DMS53 (cell line): ENCODE data around the gene THSD4.
A peak's percentile ranks its signal among the peaks of the same experiment; 100 is the strongest.
"Not testable (repeated sequence)": the region's sequence is repeated elsewhere in the genome, so short reads cannot be mapped to it uniquely, and the experiment has no call there.

Experiments
- DNase-seq: peaks from one replicate; lab custom pipeline; 2025; lab: John Stamatoyannopoulos, UW

THSD4 gene

DNA sequence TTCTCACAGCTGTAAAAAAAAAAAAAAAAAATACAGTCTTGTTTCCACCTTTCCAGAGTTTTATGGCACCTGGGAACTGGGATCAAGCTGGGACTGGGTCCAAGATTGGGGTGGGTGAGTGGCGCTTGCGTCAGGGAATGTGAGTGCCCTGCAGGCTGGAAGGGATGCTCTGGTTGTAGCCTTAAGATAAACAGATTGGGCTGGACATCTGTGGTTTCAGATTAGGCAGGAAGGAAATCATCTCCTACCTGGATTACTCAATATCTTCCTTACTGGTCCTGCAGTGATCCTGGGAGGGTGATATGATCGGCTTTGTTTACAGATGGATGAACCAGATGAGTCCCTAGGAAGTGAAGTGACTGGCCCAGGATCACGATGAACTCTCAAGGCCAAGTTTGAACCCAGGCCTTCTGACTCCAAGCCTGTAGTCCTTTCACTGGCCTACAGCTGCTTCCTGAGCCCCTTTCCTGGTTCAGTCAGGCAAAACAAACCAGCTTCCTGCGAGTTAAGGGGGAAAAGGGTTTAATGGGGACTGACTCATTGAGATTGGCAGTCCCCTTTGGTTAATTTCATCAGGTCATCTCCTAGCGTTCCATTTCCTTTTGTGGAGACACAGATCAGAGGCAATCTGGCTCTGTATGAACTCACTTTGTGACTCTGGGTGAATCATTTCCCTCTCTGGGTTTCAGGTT lies 179.8 kb downstream of the THSD4 start:
- peak; percentile 9 for DNase-seq

DNA sequence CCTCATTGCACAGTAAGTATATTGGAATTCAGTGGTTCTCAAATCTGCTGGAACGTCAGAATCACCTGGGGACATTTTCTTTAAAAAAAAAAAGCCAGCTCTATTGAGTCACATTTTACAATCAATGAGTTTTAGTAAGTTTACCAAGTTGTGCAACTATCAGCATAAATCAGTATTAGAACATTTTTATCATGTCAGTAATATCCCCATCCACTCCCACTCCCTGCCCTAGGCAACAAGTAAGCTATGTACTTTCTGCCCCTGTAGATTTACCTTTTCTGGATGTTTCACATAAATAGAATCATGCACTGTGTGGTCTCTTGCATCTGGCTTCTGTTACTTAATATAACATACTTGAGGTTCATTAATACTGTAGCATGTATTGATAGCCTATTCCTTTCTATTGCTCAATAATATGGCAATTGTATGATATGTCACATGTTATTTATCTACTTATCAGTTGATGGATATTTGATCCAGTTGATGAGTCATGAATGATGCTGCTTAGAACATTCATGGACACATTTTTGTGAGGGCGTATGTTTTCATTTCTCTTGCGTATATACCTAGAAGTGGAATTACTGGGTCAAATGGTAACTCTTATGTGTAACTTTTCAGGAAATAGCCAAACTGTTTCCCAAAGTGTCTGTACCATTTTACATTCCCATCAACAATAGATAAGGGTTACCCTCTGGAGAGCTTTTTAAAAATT lies 180.5 kb downstream of the THSD4 start:
- no peak for DNase-seq

DNA sequence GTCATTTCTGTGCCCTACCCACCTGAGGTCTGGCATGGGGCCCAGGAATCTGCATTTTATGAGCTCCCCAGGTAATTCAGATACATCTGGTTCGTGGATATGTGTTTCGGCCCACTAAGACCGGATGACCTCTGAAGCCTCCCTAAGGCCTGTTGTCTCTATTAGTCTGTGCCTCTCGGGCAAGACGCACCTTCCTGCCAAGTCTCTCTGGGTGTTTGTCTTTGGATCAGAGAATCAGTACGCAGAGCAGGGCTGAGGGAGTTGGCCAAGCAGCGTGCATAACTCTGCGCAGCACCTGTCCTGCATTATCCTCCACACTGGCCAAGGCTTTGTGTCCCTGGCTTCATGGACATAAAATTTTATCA lies 181.0 kb downstream of the THSD4 start:
- no peak for DNase-seq

DNA sequence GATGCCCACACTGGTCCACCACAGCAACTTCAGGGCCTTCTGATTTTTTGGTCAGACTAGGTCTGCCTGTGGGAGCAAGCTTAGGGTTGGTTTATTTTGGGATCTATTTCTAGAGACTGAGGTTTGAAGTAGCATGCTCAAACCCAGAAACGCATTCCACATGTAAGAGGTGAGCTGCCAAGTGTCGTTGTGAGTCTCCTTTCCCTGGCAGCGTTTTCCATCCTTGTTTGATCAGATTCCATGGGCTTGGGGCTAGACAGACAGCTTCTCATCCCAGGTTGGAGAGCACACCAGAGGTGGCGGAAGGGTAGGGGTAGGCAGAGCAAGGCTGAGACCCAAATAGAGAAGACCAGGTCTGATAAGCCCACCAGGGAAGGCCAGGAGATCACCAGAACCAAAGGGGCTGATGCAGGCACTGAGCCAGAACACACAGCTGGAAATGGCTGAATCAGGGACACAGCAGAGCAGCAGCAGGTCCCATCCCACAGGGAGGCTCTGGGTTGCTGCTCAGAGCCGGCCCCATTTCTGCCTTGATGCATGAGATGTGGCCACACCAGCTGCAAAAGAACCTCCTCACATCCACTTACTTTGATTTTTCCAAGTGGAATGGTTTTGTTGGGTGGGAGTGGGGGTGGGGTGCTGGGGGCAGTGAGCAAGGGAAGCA lies 186.8 kb downstream of the THSD4 start:
- no peak for DNase-seq

- DNase-seq: no peak
Observed at GRCh38 chr15:71302861-71303410, 187.7 kb downstream of the THSD4 start.

DNA sequence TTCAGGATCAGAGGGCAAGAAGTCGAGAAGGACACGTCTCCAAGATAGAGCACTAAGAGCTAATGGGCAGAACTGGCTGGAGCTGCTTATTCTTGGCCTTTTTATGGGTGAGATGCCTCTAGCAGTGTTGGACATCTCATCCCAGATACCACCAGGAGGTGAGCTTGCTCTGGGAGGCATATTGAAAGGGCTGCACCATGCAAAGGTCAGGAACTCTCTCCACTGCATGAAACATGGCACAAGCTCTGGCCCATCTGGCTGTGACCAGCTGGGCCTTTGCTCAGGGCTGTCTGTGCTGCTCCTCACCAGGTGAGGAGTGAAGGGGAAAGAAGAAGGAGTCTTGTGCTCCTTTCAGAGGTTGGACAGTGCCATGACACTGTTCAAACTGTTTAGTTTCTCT lies 188.7 kb downstream of the THSD4 start:
- no peak for DNase-seq

- DNase-seq: no peak
Observed at GRCh38 chr15:71304681-71305080, 189.4 kb downstream of the THSD4 start.

GRCh38 chr15:71306538-71306937 lies 191.3 kb downstream of the THSD4 start:
- DNase-seq: no peak

DNA sequence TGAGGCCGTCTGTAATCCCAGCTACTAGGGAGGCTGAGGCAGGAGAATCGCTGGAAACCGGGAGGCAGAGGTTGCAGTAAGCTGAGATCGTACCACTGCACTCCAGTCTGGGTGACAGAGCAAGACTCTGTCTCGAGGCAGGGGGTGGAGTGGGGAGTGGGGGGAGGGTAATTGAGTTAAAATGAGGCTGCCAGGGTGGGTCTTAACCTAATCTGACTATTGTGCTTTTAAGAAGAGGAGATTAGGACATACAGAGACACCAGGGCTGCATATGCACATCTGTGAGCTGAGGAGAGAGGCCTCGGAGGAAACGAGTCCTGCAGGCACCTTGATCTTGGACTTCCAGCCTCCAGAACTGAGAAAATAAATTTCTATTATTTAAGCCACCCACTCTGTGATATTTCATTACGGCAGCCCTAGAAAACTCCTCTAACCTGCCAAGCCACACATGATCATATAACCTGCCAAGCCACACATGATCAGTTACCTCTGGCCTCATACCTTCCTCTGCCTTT lies 197.0 kb downstream of the THSD4 start:
- DNase-seq: no peak

GRCh38 chr15:71312731-71313460 lies 197.6 kb downstream of the THSD4 start:
- no peak for DNase-seq

DNA sequence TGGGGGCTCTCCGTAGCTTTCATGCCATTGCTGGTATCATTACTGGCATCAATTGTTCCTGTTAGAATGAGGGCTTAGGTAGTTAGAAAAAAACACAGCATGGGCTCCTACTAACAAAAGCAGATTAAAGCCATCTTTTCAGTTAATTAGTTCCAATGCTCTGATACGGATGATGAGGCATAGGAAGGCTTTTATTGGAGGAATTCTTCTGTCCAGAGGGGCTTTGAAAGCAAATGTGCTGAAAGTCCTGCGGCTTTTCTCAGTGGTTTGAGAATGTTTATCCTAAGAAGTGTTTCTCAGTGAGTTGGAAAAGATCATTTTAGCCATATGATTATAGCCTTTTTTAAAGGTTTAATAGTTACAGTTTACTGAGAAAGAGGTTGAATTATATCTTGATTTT lies 198.5 kb downstream of the THSD4 start:
- DNase-seq: no peak

DNA sequence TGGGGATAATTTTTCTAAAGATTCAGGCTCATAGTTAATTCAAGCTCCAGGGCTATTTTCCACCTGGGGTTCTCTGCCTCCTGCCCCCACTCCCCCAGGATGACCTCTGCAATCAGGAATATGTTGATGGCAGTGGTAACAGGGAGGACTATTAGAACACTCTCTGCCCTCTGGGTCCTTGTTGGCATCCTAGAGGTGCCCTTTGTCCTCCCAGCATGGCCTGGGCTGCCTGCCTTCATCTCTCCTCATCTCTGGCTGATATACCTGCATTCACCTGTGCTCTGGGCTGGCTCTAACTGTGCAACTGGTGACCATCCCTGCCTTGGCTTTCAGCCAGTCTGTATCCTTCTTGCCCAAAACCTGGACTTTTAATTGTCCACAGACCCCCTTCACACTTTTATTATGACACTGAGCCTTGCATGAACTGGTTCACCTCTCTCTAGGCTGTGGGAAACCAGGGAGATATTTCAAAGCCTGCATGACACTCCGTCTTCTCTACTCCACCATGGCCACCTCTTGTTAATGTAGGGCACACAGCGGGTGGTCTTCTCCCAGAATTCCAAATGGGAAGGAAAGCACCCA lies 199.8 kb downstream of the THSD4 start:
- no peak for DNase-seq

DNA sequence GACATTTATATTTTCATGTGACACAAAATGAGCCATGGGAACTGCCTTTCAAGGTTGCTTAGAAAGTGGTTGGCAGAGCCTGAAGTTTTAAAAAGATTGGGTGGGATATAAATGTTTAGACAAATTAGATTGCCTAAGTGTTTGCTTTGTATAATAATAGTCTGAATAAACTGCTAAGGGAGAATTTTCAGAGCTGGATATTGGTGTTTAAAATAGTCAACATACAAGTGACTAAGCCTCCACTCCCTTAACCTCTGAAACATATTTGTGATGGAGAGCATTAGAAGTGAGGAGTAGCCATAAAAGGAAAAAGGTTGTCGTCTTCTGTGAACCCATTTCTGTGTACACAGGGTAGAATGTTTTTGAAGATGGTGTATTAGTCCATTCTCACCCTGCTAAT lies 201.6 kb downstream of the THSD4 start:
- no peak for DNase-seq

DNA sequence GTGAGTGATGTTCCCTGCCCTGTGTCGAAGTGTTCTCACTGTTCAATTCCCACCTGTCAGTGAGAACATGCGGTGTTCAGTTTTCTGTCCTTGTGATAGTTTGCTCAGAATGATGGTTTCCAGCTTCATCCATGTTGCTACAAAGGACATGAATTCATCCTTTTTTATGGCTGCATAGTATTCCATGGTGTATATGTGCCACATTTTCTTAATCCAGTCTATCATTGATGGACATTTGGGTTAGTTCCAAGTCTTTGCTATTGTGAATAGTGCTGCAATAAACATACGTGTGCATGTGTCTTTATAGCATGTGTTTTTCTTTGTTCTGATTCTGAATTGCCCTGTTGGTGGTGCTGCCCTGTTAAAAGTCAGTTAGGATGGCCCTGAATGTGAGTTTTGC lies 204.2 kb downstream of the THSD4 start:
- DNase-seq: not testable (repeated sequence)

DNA sequence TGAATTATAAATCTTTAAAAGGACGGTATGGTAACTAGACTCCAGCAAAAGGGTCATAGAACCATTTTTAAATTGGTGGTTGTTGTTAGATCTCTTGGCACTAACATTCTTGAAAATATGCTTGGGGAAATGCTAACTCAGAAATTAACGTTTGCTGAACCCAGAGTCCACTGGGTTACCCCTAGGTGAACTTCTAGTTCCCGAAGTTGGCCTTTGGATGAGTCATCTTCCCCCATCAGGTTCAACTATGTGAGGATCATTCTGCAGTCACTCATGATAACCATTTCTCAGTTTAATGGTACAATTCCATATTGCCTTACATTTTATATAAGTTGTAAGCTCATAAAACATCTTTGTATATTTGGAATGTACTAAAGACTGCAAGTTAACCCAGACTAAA lies 204.7 kb downstream of the THSD4 start:
- no peak for DNase-seq

- DNase-seq: no peak
Observed at GRCh38 chr15:71323082-71323481, 207.8 kb downstream of the THSD4 start.

DNA sequence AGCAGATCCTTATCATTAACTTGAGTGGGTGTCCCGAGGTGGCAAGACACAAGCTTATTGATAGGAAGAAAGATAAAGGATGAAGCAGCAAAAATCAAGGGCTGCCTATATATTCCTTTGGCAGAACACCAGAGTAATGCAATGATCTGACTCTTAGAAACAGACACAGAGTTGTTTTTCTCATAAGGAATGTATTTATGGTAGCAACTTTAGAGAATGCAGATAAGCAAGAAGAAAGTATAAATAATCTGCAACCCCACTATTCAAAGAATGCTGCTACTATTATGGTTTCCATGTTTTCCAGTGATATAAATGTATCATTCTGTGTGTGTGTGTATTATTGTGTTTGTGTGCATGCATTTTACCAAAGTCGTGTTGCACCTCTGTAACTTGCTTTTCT lies 208.3 kb downstream of the THSD4 start:
- DNase-seq: no peak

DNA sequence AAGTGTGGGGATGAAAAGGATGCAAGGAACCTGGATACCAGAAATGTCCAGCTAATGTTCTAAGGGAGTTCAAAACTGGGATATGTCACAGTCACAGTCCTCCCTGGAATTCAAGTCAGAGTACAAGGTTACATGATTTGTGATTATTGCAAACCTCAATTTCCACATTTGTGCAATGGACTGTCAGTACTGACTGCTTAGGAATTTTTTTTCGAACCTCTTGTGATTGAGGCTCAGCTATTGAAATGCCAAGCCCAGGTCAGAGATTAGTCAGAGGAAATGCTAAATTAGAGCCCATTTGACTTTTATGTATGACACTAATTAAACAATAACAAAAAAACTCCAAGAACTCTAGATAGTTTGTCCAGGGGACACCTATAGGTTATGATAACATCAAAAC lies 210.2 kb downstream of the THSD4 start:
- DNase-seq: no peak

DNA sequence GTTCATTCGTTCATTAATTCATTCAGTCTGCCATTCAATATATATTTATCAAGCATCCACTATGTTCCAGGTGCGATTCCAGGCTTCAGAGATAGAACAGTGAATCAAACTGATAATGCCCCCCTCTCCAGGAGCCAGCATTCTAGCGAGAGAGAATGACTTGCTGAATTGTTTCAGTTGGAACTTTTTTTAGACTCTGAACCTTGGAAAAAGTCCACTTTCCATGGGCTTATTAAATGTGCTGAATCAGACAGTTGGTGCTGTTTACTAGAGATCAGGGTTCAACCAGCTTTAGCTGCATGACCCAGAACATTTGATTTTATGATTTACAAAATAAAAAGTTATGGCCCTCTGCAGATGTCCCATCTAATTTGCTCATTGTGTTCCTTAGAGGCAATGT lies 213.2 kb downstream of the THSD4 start:
- DNase-seq: no peak

- DNase-seq: no peak
Observed at GRCh38 chr15:71329041-71329440, 213.8 kb downstream of the THSD4 start.

GRCh38 chr15:71329497-71330260 lies 214.4 kb downstream of the THSD4 start:
- DNase-seq: no peak
